Ovary (tissue), 9 donors: Measurements from ENCODE around the gene OR8G5. TPM values are rescaled to one million over a fixed set of nuclear protein-coding genes. Genes with fewer than 3 reads are reported as not detected.

Experiments
- DNase-seq, 5 donors: peaks; one replicate each; pipeline ENCODE4 v3.0.0-alpha.2; 2019 to 2020
- H3K27ac ChIP-seq, 2 donors: fragments of 200-600 bp; one replicate each; pipeline versions ENCODE4 v1.5.1 to v1.8.0; 2019 to 2022
- H3K27me3 ChIP-seq: fragments of 200-600 bp; one replicate; pipeline ENCODE4 v1.8.0; 2022
- H3K36me3 ChIP-seq: fragments of 200-600 bp; sonication (generic); one replicate; pipeline ENCODE4 v1.5.1; 2019
- H3K4me1 ChIP-seq: one replicate; pipeline ENCODE4 v1.8.1; 2013; ENCODE audit warnings: mild to moderate bottlenecking, moderate library complexity; ENCODE audit not compliant: insufficient read depth
- H3K4me3 ChIP-seq: fragments of 200-600 bp; sonication (generic); one replicate; pipeline ENCODE4 v1.5.1; 2017
- H3K9me3 ChIP-seq, 2 donors: fragments of 200-600 bp in 1 of 2; sonication (generic) in 1 of 2; one replicate each; pipeline versions ENCODE4 v1.5.1 to v1.8.1; 2013 to 2019; ENCODE audit warnings: mild to moderate bottlenecking in 1 of 2, moderate library complexity in 1 of 2
- EP300 ChIP-seq: sonication (generic); formaldehyde crosslinking; IDR thresholded peaks from one replicate; pipeline ENCODE4 v1.6.1; 2017; ENCODE audit warnings: antibody characterized with exemption
- POLR2A ChIP-seq: fragments of 450-650 bp; IDR thresholded peaks from one replicate; pipeline ENCODE4 v1.6.1; 2017; ENCODE audit warnings: antibody characterized with exemption, mild to moderate bottlenecking, moderate library complexity
- WGBS, 3 donors: extraction: QIAGEN DNeasy Blood & Tissue Kit in 1 of 3; methylation state at CpG; one replicate each; pipeline versions ENCODE4 v1.1.5 to v1.1.7; 2013 to 2017; 5-methylcytosine and 5-hydroxymethylcytosine counted together
- intact Hi-C, 4 donors: fragments of 100-400 bp; cut with DNase I; formaldehyde crosslinking; loops; one replicate each; pipeline versions ENCODE4 v1.11.0 to v1.15.1; 2022 to 2023
- polyA plus RNA-seq, 2 donors: library from polyadenylated mRNA; stranded (reverse); fragments of 200-250 nt in 1 of 2; fragments of 350-450 nt in 1 of 2; fragmentation: Illumina TruSeq in 1 of 2; extraction: RNeasy Lipid Tissue Mini Kit (QIAGEN cat#74804) in 1 of 2; gene quantifications; one replicate each; pipeline ENCODE4 v1.2.3, GENCODE V29; 2013 to 2014
- total RNA-seq, 7 donors: library from RNA; depleted of rRNA in 2 of 7; stranded (reverse); fragments of >200 nt in 2 of 7; fragmentation: NEBNext Ultra II Directional in 3 of 7; extraction: Animal tissue kit (Norgen Biotek cat#: 25700) in 3 of 7; gene quantifications; one replicate each; pipeline versions ENCODE4 v1.1.0 to v1.2.4, GENCODE V29; 2016 to 2023
- TF ChIP-seq, protein P1 (sequence below), 3 donors: fragments of 450-650 bp in 2 of 3; fragments of 200-600 bp in 1 of 3; IDR thresholded peaks; one replicate each; pipeline versions ENCODE4 v1.5.1 to v1.8.0; 2016 to 2022; ENCODE audit warnings: antibody characterized with exemption in 3 of 3, mild to moderate bottlenecking in 1 of 3
- donor health status: DM: no; HTN: no; CAD: no; lungs with moderate emphysema.
- donor health status: DM: no; HTN: no; CAD: no.
- donor health status: Bipolar disorder and iron deficiency.
- donor health status: DM: yes; HTN: yes; CAD: no.
- donor health status: DM: no; HTN: no; CAD: no.
- donor health status: DM: yes; HTN: yes; CAD: no.

OR8G5 gene
- total and polyA plus RNA-seq, 9 donors = not detected

DNA sequence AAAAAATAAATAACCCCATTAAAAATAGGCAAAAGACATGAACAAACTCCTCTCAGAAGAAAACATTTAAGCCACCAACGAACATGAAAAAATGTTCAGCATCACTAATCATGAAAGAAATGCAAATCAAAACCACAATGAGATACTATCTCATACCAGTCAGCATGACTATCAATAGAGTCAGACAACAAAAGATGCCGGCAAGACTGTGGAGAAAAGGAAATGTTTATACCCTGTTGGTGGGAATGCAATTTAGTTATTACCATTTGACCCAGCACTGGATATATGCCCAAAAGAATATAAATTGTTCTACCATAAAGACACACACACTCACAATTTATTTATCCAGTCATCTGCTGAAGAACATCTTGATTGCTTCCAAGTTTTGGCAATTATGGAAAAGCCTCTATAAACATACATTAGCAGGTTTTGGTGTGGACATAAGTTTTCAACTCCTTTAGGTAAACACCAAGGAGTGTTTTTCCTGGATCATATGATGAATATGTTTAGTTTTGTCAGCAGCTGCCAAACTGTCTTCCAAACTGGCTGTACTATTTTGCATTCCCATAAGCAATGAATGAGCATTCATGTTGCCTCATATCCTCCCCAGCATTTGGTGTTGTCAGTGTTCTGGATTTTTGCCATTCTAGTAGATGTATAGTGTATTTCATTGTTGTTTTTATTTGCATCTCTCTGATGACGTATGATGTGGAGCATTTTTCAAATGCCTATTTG, 29.6 kb downstream of the OR8G5 start:
- Histone ChIP-seq H3K4me1 (no peaks in the 10 kb centered on the region), H3K4me3 (no peak overlapping the region), H3K9me3 (no peaks in the 10 kb centered on the region), H3K36me3 (no peaks in the 10 kb centered on the region), H3K27ac (no peak overlapping the region), H3K27me3 (no peaks in the 10 kb centered on the region)
- TF ChIP-seq, protein P1, sequence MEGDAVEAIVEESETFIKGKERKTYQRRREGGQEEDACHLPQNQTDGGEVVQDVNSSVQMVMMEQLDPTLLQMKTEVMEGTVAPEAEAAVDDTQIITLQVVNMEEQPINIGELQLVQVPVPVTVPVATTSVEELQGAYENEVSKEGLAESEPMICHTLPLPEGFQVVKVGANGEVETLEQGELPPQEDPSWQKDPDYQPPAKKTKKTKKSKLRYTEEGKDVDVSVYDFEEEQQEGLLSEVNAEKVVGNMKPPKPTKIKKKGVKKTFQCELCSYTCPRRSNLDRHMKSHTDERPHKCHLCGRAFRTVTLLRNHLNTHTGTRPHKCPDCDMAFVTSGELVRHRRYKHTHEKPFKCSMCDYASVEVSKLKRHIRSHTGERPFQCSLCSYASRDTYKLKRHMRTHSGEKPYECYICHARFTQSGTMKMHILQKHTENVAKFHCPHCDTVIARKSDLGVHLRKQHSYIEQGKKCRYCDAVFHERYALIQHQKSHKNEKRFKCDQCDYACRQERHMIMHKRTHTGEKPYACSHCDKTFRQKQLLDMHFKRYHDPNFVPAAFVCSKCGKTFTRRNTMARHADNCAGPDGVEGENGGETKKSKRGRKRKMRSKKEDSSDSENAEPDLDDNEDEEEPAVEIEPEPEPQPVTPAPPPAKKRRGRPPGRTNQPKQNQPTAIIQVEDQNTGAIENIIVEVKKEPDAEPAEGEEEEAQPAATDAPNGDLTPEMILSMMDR (IDR thresholded peaks at IDR 0.05) = no peak
- no peak for TF ChIP-seq EP300
- no peak for TF ChIP-seq POLR2A
- WGBS, 3 donors = 63 to 70% (median 63%) methylated on average over 3 of the region's 3 CpGs
- intact Hi-C loops = no loop called here
- DNase-seq = no peak

DNA sequence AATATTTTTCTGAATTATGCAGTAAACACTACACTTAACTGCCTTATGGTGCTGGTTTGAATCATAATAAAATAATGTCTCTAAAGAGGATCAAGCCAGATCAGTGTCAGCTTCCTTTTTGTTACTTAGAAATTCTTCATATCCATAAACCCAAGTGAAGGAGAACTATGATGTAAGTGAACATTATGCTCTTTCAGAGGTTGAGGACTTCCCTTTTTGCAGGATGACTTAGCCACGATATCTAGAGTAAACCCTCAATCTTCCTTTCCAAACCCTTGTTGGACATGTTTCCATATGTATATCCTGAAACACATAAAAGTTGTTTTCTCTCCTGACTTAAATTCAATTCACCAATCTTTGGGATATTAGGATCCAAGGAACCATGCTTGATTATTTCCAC, 38.5 kb downstream of the OR8G5 start:
- Histone ChIP-seq H3K4me1 (no peaks in the 10 kb centered on the region), H3K27ac (no peak overlapping the region), H3K36me3 (no peaks in the 10 kb centered on the region), H3K4me3 (no peak overlapping the region), H3K27me3 (no peaks in the 10 kb centered on the region), H3K9me3 (no peaks in the 10 kb centered on the region)
- 64 to 76% (median 75%) methylated on average over 1 of the region's 1 CpG for WGBS, 3 donors
- no peak for TF ChIP-seq EP300
- TF ChIP-seq, protein P1 (IDR thresholded peaks at IDR 0.05) = no peak
- intact Hi-C loops = no loop called here
- no peak for DNase-seq

DNA sequence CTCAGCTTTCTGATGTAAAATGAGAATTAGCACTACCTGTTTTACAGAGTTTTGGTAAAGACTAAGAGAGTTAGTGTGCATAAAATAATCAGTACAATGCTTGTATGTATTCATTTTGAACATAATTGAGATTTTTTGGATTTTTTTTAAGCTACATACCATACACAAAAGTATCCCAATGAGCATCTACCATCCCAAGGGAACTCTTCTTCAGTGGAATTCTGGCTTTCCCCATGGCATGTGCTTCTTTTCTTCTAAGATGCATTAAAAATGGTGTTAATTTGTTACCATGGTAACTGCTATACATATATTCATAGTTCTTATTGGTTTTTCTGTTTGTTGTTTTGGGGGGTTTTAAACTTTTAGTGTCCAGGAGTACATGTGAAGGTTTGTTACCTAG, 39.8 kb downstream of the OR8G5 start:
- no peak for TF ChIP-seq EP300
- no peak for TF ChIP-seq POLR2A
- TF ChIP-seq, protein P1 (IDR thresholded peaks at IDR 0.05) = no peak
- no peaks in the 10 kb centered on the region for H3K4me1 ChIP-seq
- H3K36me3 ChIP-seq = no peaks in the 10 kb centered on the region
- DNase-seq = no peak
- H3K4me3 ChIP-seq = no peak overlapping the region
- H3K9me3 ChIP-seq = no peaks in the 10 kb centered on the region
- no peaks in the 10 kb centered on the region for H3K27me3 ChIP-seq
- H3K27ac ChIP-seq = no peak overlapping the region
- intact Hi-C loops = no loop called here

DNA sequence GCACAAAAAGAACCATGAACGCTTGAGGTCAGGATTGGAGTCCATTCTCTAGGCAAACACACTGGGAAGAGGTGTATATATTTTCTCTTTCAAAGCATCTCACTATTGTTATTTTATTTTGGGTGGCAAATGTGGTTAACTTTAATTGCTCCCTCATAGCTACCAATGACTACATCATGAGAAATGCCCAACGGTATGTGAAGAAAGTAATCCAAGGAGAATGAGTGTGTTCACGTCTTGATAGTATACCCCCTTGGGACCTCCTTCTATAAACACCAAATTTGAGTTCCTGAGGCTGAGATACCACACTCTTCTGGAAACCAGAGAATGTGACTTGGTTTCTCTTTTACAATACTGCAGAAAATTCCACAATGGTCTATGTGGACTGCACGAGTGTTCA, 41.7 kb downstream of the OR8G5 start:
- no peak overlapping the region for H3K27ac ChIP-seq
- H3K36me3 ChIP-seq = no peaks in the 10 kb centered on the region
- no peak overlapping the region for H3K4me3 ChIP-seq
- no peaks in the 10 kb centered on the region for H3K27me3 ChIP-seq
- DNase-seq = no peak
- TF ChIP-seq, protein P1 (IDR thresholded peaks at IDR 0.05) = no peak
- TF ChIP-seq EP300 (no peak), POLR2A (no peak)
- no peaks in the 10 kb centered on the region for H3K4me1 ChIP-seq
- intact Hi-C loops = no loop called here
- no peaks in the 10 kb centered on the region for H3K9me3 ChIP-seq
- 76 to 82% (median 82%) methylated on average over 4 of the region's 4 CpGs for WGBS, 3 donors
